ENCODE measurements around the gene ANXA3. TPM values are rescaled to one million over a fixed set of nuclear protein-coding genes. Genes with fewer than 3 reads are reported as not detected.

The ANXA3 gene
- polyA plus RNA-seq, 1 of the 3 experiments (the other 2 are of a cell fraction): 13.8 TPM

- peak; percentile 33 for DNase-seq
These were observed 34.4 kb upstream of the ANXA3 start for GRCh38 chr4:78517050-78517652.

More at GRCh38 chr4:78517050-78517652, 34.4 kb upstream of the ANXA3 start:
- Histone ChIP-seq H3F3A (replicated peaks; ENCODE audit: insufficient read depth) (peaks cover 10% of the 10 kb centered on the region), H3K79me2 (ENCODE audit: insufficient read depth) (no peaks in the 10 kb centered on the region), H3K9ac (no peak overlapping the region), H2AFZ (ENCODE audit: low read depth) (no peak overlapping the region), H3K27me3 (ENCODE audit: insufficient read depth) (no peaks in the 10 kb centered on the region), H3K27ac (ENCODE audit: low read depth in 2 of 2, low read length in 1 of 2) (no peak overlapping the region), H3K4me3 (ENCODE audit: low read depth in 2 of 2, low read length in 1 of 2) (peak overlapping the region in 1 of 2 experiments; percentile 23; a peak in 1 of 4 replicates), H4K20me1 (ENCODE audit: insufficient read depth) (no peaks in the 10 kb centered on the region), H3K36me3 (replicated peaks in 1 of 2; ENCODE audit: control insufficient read depth in 1 of 2, insufficient read depth in 2 of 2, low read length in 1 of 2) (peaks cover 6 to 28% of the 10 kb centered on the region in 2 experiments), H3K4me2 (no peak overlapping the region), H3K4me1 (ENCODE audit: control insufficient read depth in 1 of 2, insufficient read depth in 2 of 2, low read depth in 1 of 2, low read length in 1 of 2) (no peaks in the 10 kb centered on the region; a peak in 2 of 4 replicates), H3K9me3 (no peaks in the 10 kb centered on the region), H3K9me2 (no peaks in the 10 kb centered on the region)
- CTCF ChIA-PET: interaction anchor here (0.6 to 6.4 kb wide), 19 partner anchors 9 to 608 kb away, joined by 3 to 77 read pairs (median 4); partner anchors contain the start of gene FRAS1
- POLR2A ChIA-PET: no interaction called here
- TF ChIP-seq POLR2AphosphoS5 (IDR thresholded peaks at IDR 0.05; ENCODE audit: low read depth, low read length): no peak
- no peak for TF ChIP-seq IRF3 (IDR thresholded peaks at IDR 0.05; ENCODE audit: low read depth, low read length)
- no peak for TF ChIP-seq RCOR1 (IDR thresholded peaks at IDR 0.05; ENCODE audit: low read length)
- peak; percentile 86 for TF ChIP-seq CTCF (IDR thresholded peaks at IDR 0.05)
- no peak for TF ChIP-seq NFIC (IDR thresholded peaks at IDR 0.05; ENCODE audit: borderline replicate concordance)
- peak; percentile 71 for TF ChIP-seq SMC3 (IDR thresholded peaks at IDR 0.05; ENCODE audit: low read depth, low read length)
- no peak for TF ChIP-seq RFX5 (IDR thresholded peaks at IDR 0.05; ENCODE audit: low read length)
- 0 out of 2 replicates have a peak, but pooled peaks have one; percentile 5 for TF ChIP-seq TCF12 (IDR thresholded peaks at IDR 0.05)
- no peak for TF ChIP-seq USF1 (IDR thresholded peaks at IDR 0.05; ENCODE audit: borderline replicate concordance, low read depth)
- TF ChIP-seq TEAD4 (IDR thresholded peaks at IDR 0.05; ENCODE audit: borderline replicate concordance, insufficient read depth): no peak
- TF ChIP-seq JUND (IDR thresholded peaks at IDR 0.05): no peak
- TF ChIP-seq ZBTB33 (IDR thresholded peaks at IDR 0.05; ENCODE audit: borderline replicate concordance, low read depth): no peak
- TF ChIP-seq RAD21 (IDR thresholded peaks at IDR 0.05; ENCODE audit: low read length): peak; percentile 90
- no peak for TF ChIP-seq GATA2 (CRISPR knock-in tag; IDR thresholded peaks at IDR 0.05)
- no peak for TF ChIP-seq USF2 (IDR thresholded peaks at IDR 0.05; ENCODE audit: borderline replicate concordance, low read depth, low read length)
- TF ChIP-seq PBX3 (IDR thresholded peaks at IDR 0.05): no peak
- TF ChIP-seq TAF1 (IDR thresholded peaks at IDR 0.05; ENCODE audit: borderline replicate concordance, low read depth, low read length): no peak
- TF ChIP-seq MAX (IDR thresholded peaks at IDR 0.05; ENCODE audit: low read depth): no peak
- TF ChIP-seq RXRA (IDR thresholded peaks at IDR 0.05; ENCODE audit: borderline replicate concordance, low read depth): no peak
- WGBS (ENCODE audit: low lambda C conversion rate): 11% methylated on average over 3 of the region's 3 CpGs
